B cell (primary cell): Measurements from ENCODE around the gene GPR22.

Experiments used
- CTCF ChIP-seq: fragments of 200-600 bp; IDR thresholded peaks from one replicate; pipeline ENCODE4 v1.8.0; 2022; ENCODE audit warnings: antibody characterized with exemption, mild to moderate bottlenecking
- EZH2 ChIP-seq: IDR thresholded peaks from 2 replicates; pipeline ENCODE4 v1.6.1; 2012; ENCODE audit warnings: borderline replicate concordance, low read depth, mild to moderate bottlenecking, moderate library complexity, low read length; ENCODE audit not compliant: insufficient read depth, poor library complexity, severe bottlenecking

- TF ChIP-seq CTCF (no peak), EZH2 (no peak)
Measured at GRCh38 chr7:107472116-107472515, 2.3 kb downstream of the GPR22 start.
